ENCODE measurements around the gene RAB1B.
A peak's percentile ranks its signal among the peaks of the same experiment; 100 is the strongest.

The RAB1B gene

GRCh38 chr11:66280428-66280827, 12.0 kb downstream of the RAB1B start:
- H3K4me3 ChIP-seq (ENCODE audit: low read depth, low read length): no peak overlapping the region
- TF ChIP-seq CTCF (IDR thresholded peaks at IDR 0.05; ENCODE audit: low read depth, low read length): no peak

- no peak overlapping the region for H3K4me3 ChIP-seq (ENCODE audit: low read depth, low read length)
- TF ChIP-seq CTCF (IDR thresholded peaks at IDR 0.05; ENCODE audit: low read depth, low read length): no peak
Observed at GRCh38 chr11:66281001-66281400, 12.6 kb downstream of the RAB1B start.

- TF ChIP-seq CTCF (IDR thresholded peaks at IDR 0.05; ENCODE audit: low read depth, low read length): no peak
- no peak overlapping the region for H3K4me3 ChIP-seq (ENCODE audit: low read depth, low read length)
Observed at GRCh38 chr11:66281776-66282467, 13.5 kb downstream of the RAB1B start.

- no peak overlapping the region for H3K4me3 ChIP-seq (ENCODE audit: low read depth, low read length)
- TF ChIP-seq CTCF (IDR thresholded peaks at IDR 0.05; ENCODE audit: low read depth, low read length): peak; percentile 77
Observed at GRCh38 chr11:66282468-66283455, 14.3 kb downstream of the RAB1B start.

GRCh38 chr11:66283461-66284105, 15.1 kb downstream of the RAB1B start:
- H3K4me3 ChIP-seq (ENCODE audit: low read depth, low read length): no peak overlapping the region
- TF ChIP-seq CTCF (IDR thresholded peaks at IDR 0.05; ENCODE audit: low read depth, low read length): no peak

- H3K4me3 ChIP-seq (ENCODE audit: low read depth, low read length): no peak overlapping the region
- TF ChIP-seq CTCF (IDR thresholded peaks at IDR 0.05; ENCODE audit: low read depth, low read length): no peak
Observed at GRCh38 chr11:66284526-66285078, 16.2 kb downstream of the RAB1B start.

Measured in WI38 (cell line).